NB4 (cell line): ENCODE results near the gene SDE2.

Source experiments
- DNase-seq: peaks from one replicate; pipeline ENCODE4 v3.0.0; 2010; ENCODE audit warnings: low read depth
- H3K4me3 ChIP-seq: one replicate; pipeline ENCODE4 v1.5.1; 2011; ENCODE audit warnings: mild to moderate bottlenecking, low read depth, low read length, moderate library complexity
- MYC ChIP-seq: IDR thresholded peaks from 2 replicates; pipeline ENCODE4 v1.6.1; 2011; ENCODE audit warnings: low read depth, low read length
- POLR2A ChIP-seq: IDR thresholded peaks from 2 replicates; pipeline ENCODE4 v1.6.1; 2011; ENCODE audit warnings: mild to moderate bottlenecking; ENCODE audit not compliant: insufficient read length; ENCODE audit errors: extremely low read depth
- TF ChIP-seq, protein P1 (sequence below): IDR thresholded peaks from 2 replicates; pipeline ENCODE4 v1.6.1; 2011; ENCODE audit warnings: low read depth, low read length
- TF ChIP-seq, protein P2 (sequence below): IDR thresholded peaks from one replicate; pipeline ENCODE4 v1.5.1; 2012; ENCODE audit warnings: low read depth, low read length

SDE2 gene

DNA sequence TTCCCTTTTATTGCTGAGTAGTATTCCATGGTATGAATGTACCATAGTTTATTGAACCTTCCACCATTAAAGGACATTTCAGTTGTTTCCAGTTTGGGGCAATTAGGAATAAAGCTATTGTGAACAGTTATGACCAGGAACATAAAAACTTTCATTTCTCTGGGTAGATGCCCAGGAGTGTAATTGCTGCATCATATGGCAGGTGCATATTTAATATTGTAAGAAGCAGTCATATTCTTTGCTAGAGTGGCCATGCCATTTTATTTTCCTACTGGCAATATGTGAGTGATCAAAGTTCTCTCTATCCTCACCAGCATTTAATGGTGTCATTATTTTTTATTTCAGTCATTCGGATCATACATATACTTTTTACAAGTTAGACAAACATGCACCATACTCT is 39.5 kb upstream of the SDE2 start:
- no peak for DNase-seq

DNA sequence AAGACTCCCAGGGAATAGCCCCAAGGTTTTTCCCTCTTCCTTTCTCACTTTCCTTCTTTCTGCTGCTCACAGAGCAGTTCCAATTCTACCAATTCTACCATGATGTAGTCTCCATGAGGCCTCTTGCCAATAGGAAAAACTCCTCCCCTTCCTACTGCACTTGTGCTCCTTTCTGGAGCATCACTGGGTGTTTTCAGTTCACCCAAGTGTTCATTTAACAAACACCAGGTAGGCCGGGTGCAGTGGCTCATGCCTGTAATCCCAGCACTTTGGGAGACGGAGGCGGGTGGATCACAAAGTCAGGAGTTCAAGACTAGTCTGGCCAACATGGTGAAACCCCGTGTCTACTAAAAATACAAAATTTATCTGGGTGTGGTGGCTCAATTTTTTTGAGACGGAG is 36.8 kb upstream of the SDE2 start:
- TF ChIP-seq POLR2A (no peak), MYC (no peak)
- TF ChIP-seq, protein P1, sequence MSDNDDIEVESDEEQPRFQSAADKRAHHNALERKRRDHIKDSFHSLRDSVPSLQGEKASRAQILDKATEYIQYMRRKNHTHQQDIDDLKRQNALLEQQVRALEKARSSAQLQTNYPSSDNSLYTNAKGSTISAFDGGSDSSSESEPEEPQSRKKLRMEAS = no peak
- TF ChIP-seq, protein P2, sequence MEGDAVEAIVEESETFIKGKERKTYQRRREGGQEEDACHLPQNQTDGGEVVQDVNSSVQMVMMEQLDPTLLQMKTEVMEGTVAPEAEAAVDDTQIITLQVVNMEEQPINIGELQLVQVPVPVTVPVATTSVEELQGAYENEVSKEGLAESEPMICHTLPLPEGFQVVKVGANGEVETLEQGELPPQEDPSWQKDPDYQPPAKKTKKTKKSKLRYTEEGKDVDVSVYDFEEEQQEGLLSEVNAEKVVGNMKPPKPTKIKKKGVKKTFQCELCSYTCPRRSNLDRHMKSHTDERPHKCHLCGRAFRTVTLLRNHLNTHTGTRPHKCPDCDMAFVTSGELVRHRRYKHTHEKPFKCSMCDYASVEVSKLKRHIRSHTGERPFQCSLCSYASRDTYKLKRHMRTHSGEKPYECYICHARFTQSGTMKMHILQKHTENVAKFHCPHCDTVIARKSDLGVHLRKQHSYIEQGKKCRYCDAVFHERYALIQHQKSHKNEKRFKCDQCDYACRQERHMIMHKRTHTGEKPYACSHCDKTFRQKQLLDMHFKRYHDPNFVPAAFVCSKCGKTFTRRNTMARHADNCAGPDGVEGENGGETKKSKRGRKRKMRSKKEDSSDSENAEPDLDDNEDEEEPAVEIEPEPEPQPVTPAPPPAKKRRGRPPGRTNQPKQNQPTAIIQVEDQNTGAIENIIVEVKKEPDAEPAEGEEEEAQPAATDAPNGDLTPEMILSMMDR = no peak

More for the DNA sequence above, 39.5 kb upstream of the SDE2 start:
- TF ChIP-seq MYC = no peak
- TF ChIP-seq, protein P2 = no peak
- TF ChIP-seq, protein P1 = no peak
- no peak for TF ChIP-seq POLR2A
- H3K4me3 ChIP-seq = no peak overlapping the region

DNA sequence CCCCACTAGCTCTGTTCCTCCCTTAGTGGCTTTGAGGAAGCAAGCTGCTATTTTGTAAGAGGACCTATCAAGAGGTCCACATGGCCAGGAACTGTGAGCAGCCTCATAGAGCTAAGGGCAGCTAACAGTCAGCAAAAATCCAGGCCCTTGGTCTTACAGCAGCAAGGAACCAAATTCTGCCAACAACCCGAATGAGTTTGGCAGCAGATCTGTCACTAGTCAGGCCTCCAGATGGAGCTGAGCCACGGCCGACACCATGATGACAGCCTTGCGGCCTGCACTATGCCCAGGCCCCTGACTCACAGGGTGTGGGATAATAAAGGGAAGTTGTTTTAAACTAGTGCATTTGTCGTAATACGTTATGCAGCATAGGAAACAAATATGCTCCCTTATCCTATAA is 35.3 kb upstream of the SDE2 start:
- H3K4me3 ChIP-seq = no peak overlapping the region
- TF ChIP-seq, protein P2 = peak; percentile 14
- TF ChIP-seq MYC = no peak; the same call in 1 of the 2 replicates
- TF ChIP-seq, protein P1 = peak; percentile 41; the same call in 1 of the 2 replicates
- TF ChIP-seq POLR2A = peak; percentile 32
- DNase-seq = peak; percentile 94

More for the DNA sequence above, 36.8 kb upstream of the SDE2 start:
- H3K4me3 ChIP-seq = no peak overlapping the region
- no peak for DNase-seq

DNA sequence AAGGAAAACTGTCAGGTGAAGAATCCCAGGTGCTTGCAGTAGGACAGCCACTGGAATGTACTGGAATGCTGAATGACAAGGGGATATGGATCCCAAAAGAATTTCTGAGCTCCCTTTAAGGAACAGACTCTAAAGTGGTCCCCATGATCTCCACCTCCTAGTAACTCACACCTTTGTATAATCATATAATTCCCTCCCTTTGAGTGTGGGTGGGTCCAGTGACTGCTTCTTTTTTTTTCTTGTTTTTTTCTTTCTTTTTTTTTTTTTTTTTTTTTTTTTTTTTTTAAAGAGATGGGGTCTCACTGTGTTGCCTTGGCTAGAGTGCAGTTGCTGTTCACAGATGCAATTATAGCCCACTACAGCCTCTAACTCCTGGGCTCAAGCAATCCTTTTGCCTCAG is 34.8 kb upstream of the SDE2 start:
- H3K4me3 ChIP-seq = no peak overlapping the region
- no peak for DNase-seq
- TF ChIP-seq MYC = no peak
- TF ChIP-seq, protein P1 = no peak
- TF ChIP-seq, protein P2 = no peak
- TF ChIP-seq POLR2A = no peak

DNA sequence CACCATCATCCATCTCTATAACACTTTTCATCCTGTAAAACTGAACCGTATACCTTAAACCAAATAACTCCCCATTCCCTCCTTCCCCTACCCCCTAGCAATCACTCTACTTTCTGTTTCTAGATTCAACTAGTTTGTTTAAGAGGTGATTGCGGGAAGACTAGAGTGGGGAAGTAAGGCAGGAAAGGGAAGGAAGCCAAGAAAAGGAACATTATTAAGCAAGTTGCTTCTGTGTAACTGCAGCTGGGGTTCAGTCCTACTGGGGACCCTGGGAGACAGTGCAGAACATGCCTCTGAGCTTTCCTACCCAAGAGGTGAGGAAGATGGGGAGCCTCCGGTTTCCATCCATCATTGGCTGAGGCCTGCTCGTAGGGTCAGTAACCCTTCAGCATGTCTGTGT is 34.4 kb upstream of the SDE2 start:
- no peak overlapping the region for H3K4me3 ChIP-seq
- TF ChIP-seq POLR2A (no peak), MYC (no peak)
- TF ChIP-seq, protein P1 = no peak
- TF ChIP-seq, protein P2 = no peak
- no peak for DNase-seq
